BLaER1 (cell line): ENCODE results near the gene SMOC2.

Experiments
- H3K27ac ChIP-seq: shearing (Covaris generic); formaldehyde crosslinking; 2 replicates; pipeline ENCODE4 v1.8.1; 2022
- H3K27me3 ChIP-seq: shearing (Covaris generic); formaldehyde crosslinking; 2 replicates; pipeline ENCODE4 v1.8.1; 2022
- H3K36me3 ChIP-seq: shearing (Covaris generic); formaldehyde crosslinking; 2 replicates; pipeline ENCODE4 v1.8.1; 2022
- H3K4me1 ChIP-seq: shearing (Covaris generic); formaldehyde crosslinking; 2 replicates; pipeline ENCODE4 v1.8.1; 2022
- H3K4me2 ChIP-seq: shearing (Covaris generic); formaldehyde crosslinking; 2 replicates; pipeline ENCODE4 v1.8.1; 2022
- H3K4me3 ChIP-seq: shearing (Covaris generic); formaldehyde crosslinking; 2 replicates; pipeline ENCODE4 v1.8.1; 2022
- H3K9ac ChIP-seq: shearing (Covaris generic); formaldehyde crosslinking; 2 replicates; pipeline ENCODE4 v1.8.1; 2022
- H3K9me3 ChIP-seq: shearing (Covaris generic); formaldehyde crosslinking; 2 replicates; pipeline ENCODE4 v1.8.1; 2022
- H4K20me1 ChIP-seq: shearing (Covaris generic); formaldehyde crosslinking; 2 replicates; pipeline ENCODE4 v1.8.1; 2022
- Cebpa-rat ChIP-seq: shearing (Covaris generic); IDR thresholded peaks from 2 replicates; pipeline ENCODE4 v1.8.1; 2022

The SMOC2 gene

GRCh38 chr6:168542301-168542700 lies 101.3 kb downstream of the SMOC2 start:
- Histone ChIP-seq H3K4me2 (no peak overlapping the region), H3K27me3 (no peaks in the 10 kb centered on the region), H3K4me1 (peaks cover 12% of the 10 kb centered on the region), H3K9ac (no peak overlapping the region), H3K4me3 (no peak overlapping the region), H4K20me1 (no peaks in the 10 kb centered on the region), H3K36me3 (no peaks in the 10 kb centered on the region), H3K9me3 (no peaks in the 10 kb centered on the region), H3K27ac (no peak overlapping the region)
- no peak for TF ChIP-seq Cebpa-rat

GRCh38 chr6:168545428-168545827 lies 104.4 kb downstream of the SMOC2 start:
- Histone ChIP-seq H4K20me1 (no peaks in the 10 kb centered on the region), H3K27ac (no peak overlapping the region), H3K4me2 (no peak overlapping the region), H3K4me3 (no peak overlapping the region), H3K4me1 (no peaks in the 10 kb centered on the region), H3K9ac (no peak overlapping the region), H3K9me3 (no peaks in the 10 kb centered on the region), H3K27me3 (no peaks in the 10 kb centered on the region), H3K36me3 (no peaks in the 10 kb centered on the region)
- TF ChIP-seq Cebpa-rat = no peak

GRCh38 chr6:168546151-168546550 lies 105.2 kb downstream of the SMOC2 start:
- H3K36me3 ChIP-seq = no peaks in the 10 kb centered on the region
- H3K9me3 ChIP-seq = peaks cover 4% of the 10 kb centered on the region; the same call in 1 of the 2 replicates
- H4K20me1 ChIP-seq = no peaks in the 10 kb centered on the region
- H3K27me3 ChIP-seq = no peaks in the 10 kb centered on the region
- H3K4me3 ChIP-seq = no peak overlapping the region
- H3K27ac ChIP-seq = no peak overlapping the region
- no peak for TF ChIP-seq Cebpa-rat
- no peak overlapping the region for H3K9ac ChIP-seq
- no peaks in the 10 kb centered on the region for H3K4me1 ChIP-seq
- H3K4me2 ChIP-seq = no peak overlapping the region

- no peaks in the 10 kb centered on the region for H4K20me1 ChIP-seq
- H3K4me3 ChIP-seq = no peak overlapping the region
- no peak overlapping the region for H3K27ac ChIP-seq
- H3K4me2 ChIP-seq = no peak overlapping the region
- H3K27me3 ChIP-seq = no peaks in the 10 kb centered on the region
- peaks cover 5% of the 10 kb centered on the region; the same call in 1 of the 2 replicates for H3K9me3 ChIP-seq
- H3K9ac ChIP-seq = no peak overlapping the region
- TF ChIP-seq Cebpa-rat = no peak
- H3K36me3 ChIP-seq = no peaks in the 10 kb centered on the region
- no peaks in the 10 kb centered on the region for H3K4me1 ChIP-seq
These were observed 105.7 kb downstream of the SMOC2 start for GRCh38 chr6:168546730-168547129.

GRCh38 chr6:168550326-168550725 lies 109.3 kb downstream of the SMOC2 start:
- Histone ChIP-seq H4K20me1 (no peaks in the 10 kb centered on the region), H3K4me2 (no peak overlapping the region), H3K27me3 (no peaks in the 10 kb centered on the region), H3K27ac (no peak overlapping the region), H3K4me3 (no peak overlapping the region), H3K4me1 (no peaks in the 10 kb centered on the region), H3K36me3 (no peaks in the 10 kb centered on the region), H3K9ac (no peak overlapping the region), H3K9me3 (peaks cover 5% of the 10 kb centered on the region; the same call in 1 of the 2 replicates)
- TF ChIP-seq Cebpa-rat = no peak

- no peaks in the 10 kb centered on the region for H3K36me3 ChIP-seq
- no peaks in the 10 kb centered on the region for H4K20me1 ChIP-seq
- TF ChIP-seq Cebpa-rat = no peak
- peaks cover 5% of the 10 kb centered on the region; the same call in 1 of the 2 replicates for H3K9me3 ChIP-seq
- no peak overlapping the region for H3K27ac ChIP-seq
- H3K4me1 ChIP-seq = no peaks in the 10 kb centered on the region
- no peak overlapping the region for H3K4me3 ChIP-seq
- H3K4me2 ChIP-seq = no peak overlapping the region
- no peaks in the 10 kb centered on the region for H3K27me3 ChIP-seq
- no peak overlapping the region for H3K9ac ChIP-seq
These were observed 113.5 kb downstream of the SMOC2 start for GRCh38 chr6:168554472-168554871.

GRCh38 chr6:168554898-168555617 lies 114.1 kb downstream of the SMOC2 start:
- no peak overlapping the region for H3K4me3 ChIP-seq
- H4K20me1 ChIP-seq = no peaks in the 10 kb centered on the region
- H3K27me3 ChIP-seq = no peaks in the 10 kb centered on the region
- no peak overlapping the region for H3K27ac ChIP-seq
- H3K36me3 ChIP-seq = no peaks in the 10 kb centered on the region
- no peaks in the 10 kb centered on the region for H3K4me1 ChIP-seq
- no peak overlapping the region for H3K9ac ChIP-seq
- peaks cover 5% of the 10 kb centered on the region; the same call in 1 of the 2 replicates for H3K9me3 ChIP-seq
- H3K4me2 ChIP-seq = no peak overlapping the region
- no peak for TF ChIP-seq Cebpa-rat

GRCh38 chr6:168555618-168556273 lies 114.8 kb downstream of the SMOC2 start:
- no peaks in the 10 kb centered on the region for H3K27me3 ChIP-seq
- H3K9me3 ChIP-seq = peaks cover 4% of the 10 kb centered on the region; the same call in 1 of the 2 replicates
- H3K4me2 ChIP-seq = no peak overlapping the region
- H3K27ac ChIP-seq = no peak overlapping the region
- TF ChIP-seq Cebpa-rat = no peak
- H3K9ac ChIP-seq = no peak overlapping the region
- no peaks in the 10 kb centered on the region for H3K4me1 ChIP-seq
- no peaks in the 10 kb centered on the region for H3K36me3 ChIP-seq
- no peak overlapping the region for H3K4me3 ChIP-seq
- H4K20me1 ChIP-seq = no peaks in the 10 kb centered on the region

GRCh38 chr6:168557512-168557911 lies 116.5 kb downstream of the SMOC2 start:
- Histone ChIP-seq H3K9me3 (no peaks in the 10 kb centered on the region), H3K4me2 (no peak overlapping the region), H3K9ac (no peak overlapping the region), H3K4me1 (no peaks in the 10 kb centered on the region), H4K20me1 (no peaks in the 10 kb centered on the region), H3K4me3 (no peak overlapping the region), H3K27ac (no peak overlapping the region), H3K27me3 (no peaks in the 10 kb centered on the region), H3K36me3 (no peaks in the 10 kb centered on the region)
- TF ChIP-seq Cebpa-rat = no peak

- Histone ChIP-seq H3K36me3 (no peaks in the 10 kb centered on the region), H3K9me3 (no peaks in the 10 kb centered on the region), H3K4me1 (no peaks in the 10 kb centered on the region), H3K4me3 (no peak overlapping the region), H3K27me3 (no peaks in the 10 kb centered on the region), H3K9ac (no peak overlapping the region), H4K20me1 (no peaks in the 10 kb centered on the region), H3K4me2 (no peak overlapping the region), H3K27ac (no peak overlapping the region)
- TF ChIP-seq Cebpa-rat = no peak
These were observed 117.7 kb downstream of the SMOC2 start for GRCh38 chr6:168558686-168559085.
